ENCODE measurements around the gene RBPJL.

RBPJL gene

DNA sequence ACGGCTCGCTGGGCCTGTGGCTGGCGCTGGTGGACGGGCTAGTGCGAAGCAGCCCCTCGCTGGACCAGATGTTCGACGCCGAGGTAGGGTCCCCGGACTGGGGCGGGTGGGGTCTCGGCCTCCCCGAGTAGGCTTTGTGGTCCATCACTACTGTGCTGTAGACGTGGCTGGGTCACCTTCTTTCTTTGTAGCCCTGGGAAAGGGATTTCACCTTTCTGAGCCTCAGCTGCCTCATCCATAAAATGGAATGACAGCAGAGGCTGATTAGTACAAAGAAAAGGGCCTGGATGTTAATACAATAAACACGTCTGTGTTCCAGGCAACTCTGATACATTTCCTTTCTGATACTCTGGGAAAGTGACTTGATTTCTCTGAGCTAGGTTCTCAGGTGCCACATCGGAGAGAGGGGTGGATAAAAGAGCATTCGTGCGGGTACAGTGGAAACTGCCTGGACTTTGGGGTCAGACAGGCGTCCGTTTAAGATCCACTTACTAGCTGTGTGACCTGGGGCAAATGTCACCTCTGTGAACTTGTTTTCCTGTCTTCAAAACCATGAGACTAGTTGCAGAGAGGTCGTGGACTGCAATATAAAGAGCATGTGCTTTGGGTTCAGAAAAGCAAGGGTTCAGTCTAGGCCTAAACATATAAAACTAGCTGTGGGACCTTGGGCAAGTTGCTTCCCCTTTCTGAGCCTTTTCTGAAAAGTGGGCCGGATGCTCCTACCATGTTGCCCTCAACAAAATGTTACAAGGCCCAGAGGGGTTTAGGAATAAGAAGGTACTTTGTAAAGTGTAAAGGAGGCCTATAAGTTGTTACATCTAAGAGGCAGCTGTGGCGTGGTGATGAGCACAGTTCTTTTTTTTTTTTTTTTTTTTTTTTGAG lies 57.2 kb downstream of the RBPJL start:
- DNase-seq: no peak

DNA sequence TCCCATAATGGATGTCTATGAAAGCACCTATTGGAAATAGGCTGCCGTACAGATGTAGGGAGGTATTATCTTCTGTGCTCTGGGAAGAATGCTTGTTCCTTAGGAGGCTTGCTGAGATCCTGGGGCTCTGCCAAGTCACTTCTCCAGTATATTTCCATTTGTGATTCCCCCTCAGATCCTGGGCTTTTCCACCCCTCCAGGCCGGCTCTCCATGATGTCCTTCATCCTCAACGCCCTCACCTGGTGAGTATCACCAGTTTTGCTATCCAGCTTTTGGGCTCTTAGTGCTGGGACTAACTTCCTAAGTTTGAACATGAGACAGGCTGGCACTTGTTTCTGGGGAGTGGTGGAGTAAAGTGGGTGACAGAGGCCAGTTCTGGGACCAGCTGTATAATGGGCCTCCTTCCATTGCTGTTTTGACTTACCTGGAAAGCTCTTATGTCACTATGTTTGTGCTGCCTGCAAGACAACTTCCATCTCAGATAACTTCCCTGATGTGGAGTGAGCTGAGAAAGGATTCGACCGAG lies 58.9 kb downstream of the RBPJL start:
- DNase-seq: no peak

DNA sequence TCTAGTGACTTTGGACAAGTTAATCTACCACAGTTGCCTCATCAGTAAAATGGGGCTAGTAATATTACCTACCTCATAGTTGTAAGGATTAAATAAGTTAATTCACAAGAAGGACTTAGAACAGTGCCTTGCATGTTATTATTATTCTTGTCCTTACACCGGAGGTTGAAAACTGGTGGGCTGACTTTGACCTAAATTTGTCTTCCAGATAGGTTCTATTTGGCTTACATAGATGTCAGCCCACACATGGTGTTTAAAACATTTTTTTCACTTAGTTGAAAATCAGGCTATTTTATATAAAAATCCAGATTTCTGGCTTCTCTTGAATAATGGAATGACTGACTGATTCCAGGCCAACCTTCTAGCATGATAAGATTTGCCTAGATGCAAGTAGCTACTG lies 59.6 kb downstream of the RBPJL start:
- DNase-seq: no peak

DNA sequence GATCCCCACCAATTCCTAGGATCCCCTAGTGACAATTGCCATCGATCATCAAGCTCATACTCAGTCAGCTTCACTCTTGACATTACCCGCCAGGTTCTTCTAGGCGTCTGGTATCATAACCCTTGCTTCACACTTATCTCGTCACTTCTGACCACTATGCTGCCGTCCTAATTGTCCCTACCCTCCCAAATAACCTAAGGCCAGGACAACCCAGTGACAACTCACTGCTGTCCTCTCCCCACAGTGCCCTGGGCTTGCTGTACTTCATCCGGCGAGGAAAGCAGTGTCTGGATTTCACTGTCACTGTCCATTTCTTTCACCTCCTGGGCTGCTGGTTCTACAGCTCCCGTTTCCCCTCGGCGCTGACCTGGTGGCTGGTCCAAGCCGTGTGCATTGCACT lies 60.0 kb downstream of the RBPJL start:
- no peak for DNase-seq

DNA sequence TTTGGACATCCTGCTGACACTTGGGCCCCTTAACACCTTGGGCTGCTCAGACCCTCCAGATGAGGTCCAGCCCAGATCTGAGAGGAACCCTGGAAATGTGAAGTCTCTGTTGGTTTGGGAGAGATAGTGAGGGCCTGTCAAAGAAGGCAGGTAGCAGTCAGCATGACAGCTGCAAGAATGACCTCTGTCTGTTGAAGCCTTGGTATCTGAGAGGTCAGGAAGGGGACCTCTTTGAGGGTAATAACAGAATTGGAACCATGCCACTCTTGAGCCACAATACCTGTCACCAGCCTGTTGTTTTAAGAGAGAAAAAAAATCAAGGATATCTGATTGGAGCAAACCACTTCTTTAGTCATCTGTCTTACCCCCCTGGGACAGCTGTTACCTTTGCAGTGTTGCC lies 60.5 kb downstream of the RBPJL start:
- DNase-seq: no peak
